Measurements from ENCODE around the gene CLPTM1L.

Gene CLPTM1L, protein sequence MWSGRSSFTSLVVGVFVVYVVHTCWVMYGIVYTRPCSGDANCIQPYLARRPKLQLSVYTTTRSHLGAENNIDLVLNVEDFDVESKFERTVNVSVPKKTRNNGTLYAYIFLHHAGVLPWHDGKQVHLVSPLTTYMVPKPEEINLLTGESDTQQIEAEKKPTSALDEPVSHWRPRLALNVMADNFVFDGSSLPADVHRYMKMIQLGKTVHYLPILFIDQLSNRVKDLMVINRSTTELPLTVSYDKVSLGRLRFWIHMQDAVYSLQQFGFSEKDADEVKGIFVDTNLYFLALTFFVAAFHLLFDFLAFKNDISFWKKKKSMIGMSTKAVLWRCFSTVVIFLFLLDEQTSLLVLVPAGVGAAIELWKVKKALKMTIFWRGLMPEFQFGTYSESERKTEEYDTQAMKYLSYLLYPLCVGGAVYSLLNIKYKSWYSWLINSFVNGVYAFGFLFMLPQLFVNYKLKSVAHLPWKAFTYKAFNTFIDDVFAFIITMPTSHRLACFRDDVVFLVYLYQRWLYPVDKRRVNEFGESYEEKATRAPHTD

DNA sequence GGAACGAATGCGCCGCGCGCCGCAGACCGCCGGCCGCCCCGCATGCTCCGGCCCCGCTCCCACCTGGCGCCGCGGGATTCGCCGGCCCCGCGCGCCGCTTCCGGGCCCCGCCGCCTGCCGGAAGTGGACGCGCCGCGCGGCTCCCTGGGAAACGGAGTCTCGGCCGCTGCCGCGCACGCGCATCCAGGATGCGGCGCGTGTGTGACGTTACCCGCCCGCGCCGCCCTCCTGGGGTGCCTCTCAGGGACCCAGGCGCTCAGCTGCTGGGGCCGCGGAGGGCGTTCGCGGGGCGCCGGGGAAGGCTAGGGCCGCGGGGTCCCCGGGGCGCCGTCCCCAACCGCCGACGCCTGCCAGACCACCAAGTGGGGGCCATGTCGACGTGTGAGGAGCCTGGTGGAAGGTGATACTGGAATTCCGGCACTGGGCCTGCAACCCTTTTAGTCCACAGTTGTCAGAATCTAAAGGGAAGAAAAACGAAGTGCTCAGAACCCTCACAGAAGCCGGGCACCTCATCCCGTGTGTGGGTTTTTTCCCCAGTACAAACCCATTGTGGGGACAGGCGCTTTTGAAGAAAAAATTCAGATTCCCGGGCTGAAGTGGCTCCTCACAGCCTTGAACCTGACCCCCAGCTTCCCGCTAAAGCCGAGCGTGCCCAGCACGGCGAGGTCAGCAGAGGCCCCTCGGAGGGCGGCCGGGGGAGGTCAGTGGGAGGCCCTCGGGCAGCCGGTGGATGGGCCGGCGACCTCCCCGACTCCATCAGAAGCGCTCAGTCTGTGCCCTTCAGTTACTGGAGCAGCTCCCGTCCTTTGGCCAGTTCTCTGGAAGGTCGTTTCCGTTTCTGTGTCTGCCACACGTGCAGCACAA lies at the start of gene CLPTM1L:
TSS of gene CLPTM1L (minus strand) at position 125 of the 864 bp plus-strand sequence. CDS start 258 bp downstream, outside the sequence.
- peak within 1 kb of the TSS; percentile 85 for H3K4me3 ChIP-seq (ENCODE audit: low read depth, low read length)

DNA sequence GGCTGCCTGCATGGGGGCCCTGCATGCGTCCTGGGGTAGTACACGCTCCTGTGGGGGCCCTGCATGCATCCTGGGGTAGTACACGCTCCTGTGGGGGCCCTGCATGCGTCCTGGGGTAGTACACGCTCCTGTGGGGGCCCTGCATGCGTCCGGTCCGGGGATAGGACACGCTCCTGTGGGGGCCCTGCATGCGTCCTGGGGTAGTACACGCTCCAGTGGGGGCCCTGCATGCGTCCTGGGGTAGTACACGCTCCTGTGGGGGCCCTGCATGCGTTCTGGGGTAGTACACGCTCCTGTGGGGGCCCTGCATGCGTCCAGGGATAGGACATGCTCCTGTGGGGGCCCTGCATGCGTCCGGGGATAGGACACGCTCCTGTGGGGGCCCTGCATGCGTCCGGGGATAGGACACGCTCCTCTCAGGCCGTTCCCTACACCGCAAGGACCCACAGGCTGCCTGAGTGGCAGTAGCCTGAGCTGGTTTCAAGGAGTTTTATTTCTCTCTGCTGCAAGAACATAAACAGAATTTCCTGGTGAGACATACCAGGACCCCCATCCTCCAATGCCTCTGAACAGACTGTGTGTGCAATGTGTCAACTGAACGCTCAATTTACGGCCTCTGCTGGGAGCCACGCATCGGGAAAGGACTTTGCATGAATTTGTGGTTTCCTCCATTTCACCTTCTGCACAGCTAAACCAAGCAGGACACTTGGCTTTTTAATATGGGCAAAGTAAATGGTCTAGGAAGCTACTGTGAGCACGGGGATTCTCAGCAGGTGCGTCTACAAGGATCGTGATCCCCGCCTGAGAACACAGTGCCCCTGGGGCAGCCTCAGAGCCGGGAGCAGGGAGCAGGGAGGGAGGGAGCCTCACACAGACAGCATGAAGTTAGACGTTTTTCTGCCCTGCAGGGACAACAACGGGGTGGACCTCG lies 48.9 kb upstream of the CLPTM1L start:
- no peak overlapping the region for H3K4me3 ChIP-seq (ENCODE audit: low read depth, low read length)

DNA sequence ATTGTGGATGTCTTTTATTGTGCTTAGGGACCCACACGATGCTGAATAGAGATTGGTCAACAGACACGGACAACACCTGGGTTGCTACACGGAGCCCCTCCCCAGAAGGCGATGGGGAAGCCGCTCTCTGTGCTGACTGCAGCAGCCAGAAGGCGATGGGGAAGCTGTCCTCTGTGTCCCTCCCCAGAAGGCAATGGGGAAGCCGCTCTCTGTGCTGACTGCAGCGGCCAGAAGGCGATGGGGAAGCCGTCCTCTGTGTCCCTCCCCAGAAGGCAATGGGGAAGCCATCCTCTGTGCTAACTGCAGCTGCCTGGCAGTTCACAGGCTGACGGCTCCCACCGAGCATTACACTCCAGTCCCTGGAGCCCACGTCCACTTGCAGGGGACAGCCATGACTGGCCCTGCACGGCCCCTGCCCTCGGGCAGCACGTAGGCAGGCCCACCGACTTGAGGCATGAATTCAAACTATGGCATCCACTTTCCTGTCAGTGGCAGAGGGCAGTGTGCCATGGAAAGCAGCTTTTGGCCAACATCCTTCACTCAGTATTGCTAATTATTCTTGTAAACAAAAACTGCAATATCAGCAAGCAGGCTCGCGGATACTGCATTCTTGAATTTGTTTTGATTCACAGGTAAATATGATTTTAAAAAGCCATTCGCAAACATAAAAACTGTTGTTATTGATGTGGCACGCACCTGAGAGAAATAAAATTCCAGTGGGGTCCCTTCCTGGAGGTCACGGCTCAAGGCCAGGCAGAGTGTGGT lies 48.1 kb upstream of the CLPTM1L start:
- H3K4me3 ChIP-seq (ENCODE audit: low read depth, low read length): no peak overlapping the region

DNA sequence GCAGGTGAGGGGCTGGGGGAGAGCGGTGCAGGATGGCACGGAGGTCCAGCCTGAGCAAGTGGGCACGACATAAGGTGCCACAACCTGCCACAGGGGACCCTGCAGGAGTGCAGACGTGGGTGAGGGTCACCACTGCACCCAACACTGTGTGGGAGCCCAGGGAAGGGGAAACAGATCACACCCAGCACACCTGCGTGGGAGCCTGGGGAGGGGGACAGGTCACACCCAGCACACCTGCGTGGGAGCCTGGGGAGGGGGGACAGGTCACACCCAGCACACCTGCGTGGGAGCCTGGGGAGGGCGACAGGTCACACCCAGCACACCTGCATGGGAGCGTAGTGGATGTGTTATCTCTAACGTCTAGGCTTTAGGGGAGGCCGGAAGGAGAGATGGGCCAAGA lies 47.4 kb upstream of the CLPTM1L start:
- H3K4me3 ChIP-seq (ENCODE audit: low read depth, low read length): no peak overlapping the region

DNA sequence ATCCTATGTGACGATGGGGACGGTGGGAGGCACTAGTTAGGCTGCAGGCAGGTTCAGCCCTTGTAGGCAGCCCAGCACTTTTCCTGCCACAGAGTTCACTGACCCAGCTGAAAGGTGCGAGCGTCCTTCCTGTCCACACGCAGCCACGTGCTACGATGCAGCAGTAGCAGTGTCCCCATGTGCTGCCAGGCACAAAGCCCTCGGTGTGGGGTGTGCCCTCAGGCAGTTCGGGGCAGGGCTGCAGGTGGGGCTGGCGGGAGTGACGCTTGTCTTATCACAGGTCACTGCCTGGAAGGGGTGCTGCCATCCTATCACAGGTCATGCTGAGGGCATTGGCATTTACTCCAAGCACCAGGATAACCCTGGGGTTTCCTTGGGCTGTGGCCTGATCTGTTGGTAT lies 46.8 kb upstream of the CLPTM1L start:
- no peak overlapping the region for H3K4me3 ChIP-seq (ENCODE audit: low read depth, low read length)

DNA sequence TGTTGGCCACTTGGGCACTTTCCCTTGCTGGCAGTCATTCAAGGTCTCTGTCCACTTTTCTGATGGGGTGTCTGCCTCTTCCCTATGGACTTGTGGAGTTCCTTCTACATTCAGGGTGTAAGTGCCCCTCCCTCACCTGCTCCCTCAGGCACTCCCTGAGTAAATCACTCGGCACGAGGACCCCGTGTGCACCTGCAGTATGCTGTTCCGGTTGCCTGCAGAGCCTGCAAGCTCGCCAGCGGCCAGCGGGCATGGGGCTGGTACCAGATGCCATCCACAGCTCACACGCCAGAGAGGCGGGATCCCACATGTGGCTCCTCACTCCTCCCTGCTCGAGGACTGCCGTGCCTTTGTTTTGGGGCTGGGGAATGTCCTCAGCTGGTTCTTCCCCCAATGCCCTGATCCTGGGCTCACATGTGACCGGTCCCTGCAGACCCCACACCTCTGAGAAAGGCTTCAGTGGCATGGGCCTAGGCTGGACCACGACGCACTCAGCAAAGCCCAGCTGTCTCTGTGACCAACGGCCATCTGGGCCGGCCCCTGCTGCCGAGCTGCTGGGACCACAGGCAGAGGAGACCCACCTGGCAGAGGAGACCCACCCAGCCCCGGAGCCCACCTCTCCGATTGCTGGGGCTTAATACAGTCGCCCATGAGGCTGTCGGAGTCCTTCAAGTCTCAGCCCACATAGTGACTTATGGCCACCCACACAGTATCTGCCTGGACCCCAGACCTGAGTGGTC lies 46.1 kb upstream of the CLPTM1L start:
- no peak overlapping the region for H3K4me3 ChIP-seq (ENCODE audit: low read depth, low read length)

DNA sequence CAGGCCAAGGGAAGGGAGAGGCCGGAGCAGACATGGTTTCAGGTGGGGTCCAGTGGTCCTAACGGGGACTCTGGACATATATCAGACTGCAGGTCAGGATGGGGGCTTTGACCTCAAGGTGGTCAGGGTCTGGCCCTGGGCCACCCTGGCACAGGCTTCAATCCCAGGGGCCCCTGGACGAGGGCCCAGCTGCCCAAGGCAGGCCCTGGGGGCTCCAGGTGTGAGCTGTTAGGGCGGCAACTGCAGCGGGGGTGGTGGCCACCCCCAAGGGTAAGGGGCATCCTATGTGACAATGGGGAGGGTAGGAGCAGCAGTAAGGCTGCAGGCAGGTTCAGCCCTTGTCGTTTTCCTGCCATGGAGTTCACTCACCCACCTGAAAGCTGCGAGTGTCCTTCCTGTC lies 45.4 kb upstream of the CLPTM1L start:
- H3K4me3 ChIP-seq (ENCODE audit: low read depth, low read length): no peak overlapping the region

DNA sequence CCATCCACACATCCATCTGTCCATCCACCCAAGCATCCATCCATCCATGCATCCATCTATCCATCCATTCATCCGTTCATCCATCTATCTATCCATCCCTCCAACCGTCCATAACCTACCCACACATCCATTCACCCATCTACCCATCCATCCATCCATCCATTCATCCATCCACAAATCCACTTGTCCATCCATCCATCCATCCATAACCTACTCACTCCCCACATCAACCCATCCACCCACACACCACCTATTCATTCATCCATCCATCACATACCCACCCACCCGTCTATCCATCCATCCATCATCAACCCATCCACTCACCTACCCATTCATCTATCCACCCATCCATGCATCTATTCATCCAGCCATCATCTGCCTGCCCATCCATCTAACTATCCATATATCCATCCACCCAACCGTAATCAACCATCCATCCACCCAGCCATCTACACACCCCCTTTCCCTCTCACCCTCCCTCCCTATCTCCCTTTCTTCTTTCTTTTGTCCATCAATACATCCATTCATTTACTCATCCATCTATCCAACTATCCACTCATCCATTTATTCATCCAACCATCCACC lies 43.6 kb upstream of the CLPTM1L start:
- no peak overlapping the region for H3K4me3 ChIP-seq (ENCODE audit: low read depth, low read length)

DNA sequence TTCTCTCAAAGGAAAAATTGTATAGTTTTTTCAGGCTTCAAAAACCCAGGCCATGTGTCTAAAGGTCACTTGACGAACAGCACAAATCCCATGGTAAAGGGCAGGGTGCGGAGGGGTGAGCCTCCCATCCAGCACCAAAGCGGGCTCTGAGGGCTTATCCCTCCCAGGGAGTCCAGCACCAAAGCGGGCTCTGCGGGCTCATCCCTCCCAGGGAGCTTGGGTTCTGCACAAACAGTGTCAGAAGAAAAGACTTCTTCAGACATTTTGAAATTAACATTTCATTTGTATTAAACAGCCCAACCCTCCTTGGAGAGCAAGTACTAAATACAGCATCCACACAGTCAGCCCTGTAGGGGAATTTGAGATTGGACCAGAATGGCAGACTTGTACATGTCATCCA lies 43.0 kb upstream of the CLPTM1L start:
- H3K4me3 ChIP-seq (ENCODE audit: low read depth, low read length): no peak overlapping the region

DNA sequence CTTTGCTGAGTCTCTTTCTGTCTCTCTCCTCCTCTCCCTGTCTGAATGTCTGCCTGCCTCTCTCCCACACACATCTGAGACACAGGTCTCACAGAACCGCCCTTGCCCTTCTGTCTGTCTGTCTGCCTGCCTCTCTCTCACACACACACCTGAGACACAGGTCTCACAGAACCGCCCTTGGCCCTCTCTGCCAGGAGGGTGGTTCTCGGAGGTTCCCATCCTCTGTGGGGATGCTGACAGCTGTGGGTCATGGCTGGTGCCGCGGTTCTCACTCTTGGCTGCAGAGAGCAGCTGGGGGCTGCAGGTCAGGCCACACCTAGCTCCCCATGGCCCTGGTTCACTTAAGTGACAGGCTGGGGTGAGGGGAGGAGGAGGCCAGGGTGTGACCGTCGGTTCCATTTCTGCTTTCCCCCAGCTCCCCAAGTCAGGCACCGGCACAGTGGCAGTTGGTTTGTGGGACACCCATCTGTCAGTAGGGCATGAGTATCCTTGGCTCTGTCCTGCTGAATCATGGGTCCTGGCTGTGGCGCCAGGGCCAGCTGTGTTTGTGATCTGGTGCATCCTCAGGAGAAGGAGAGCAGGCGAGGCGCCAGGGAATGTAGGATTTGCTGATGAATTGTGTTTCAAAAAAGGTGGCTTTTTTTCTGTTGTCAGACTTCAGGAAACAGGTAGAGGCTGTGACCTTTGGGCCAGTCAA lies 42.3 kb upstream of the CLPTM1L start:
- no peak overlapping the region for H3K4me3 ChIP-seq (ENCODE audit: low read depth, low read length)

DNA sequence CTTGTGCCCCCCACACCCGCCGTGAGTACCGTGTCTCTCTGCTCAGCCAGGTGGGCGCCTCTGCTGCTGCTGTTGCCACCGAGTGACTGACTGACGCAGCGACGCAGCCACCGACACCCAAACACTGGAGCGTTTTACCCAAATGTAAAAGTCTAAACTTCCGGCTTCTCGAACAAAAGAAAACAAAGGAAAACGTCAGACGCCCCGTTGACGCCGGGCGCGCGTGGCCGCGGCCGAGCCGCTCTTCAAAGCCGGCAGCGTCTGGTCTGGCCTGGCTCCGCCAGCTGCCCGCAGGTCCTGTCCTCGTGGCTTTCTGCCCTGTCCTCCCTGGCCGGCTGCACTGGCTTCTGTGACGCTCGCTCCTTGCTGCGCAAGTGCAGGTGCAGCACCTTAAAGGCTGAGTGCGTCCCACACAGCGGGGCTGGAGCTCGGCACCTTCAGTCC lies 41.4 kb upstream of the CLPTM1L start:
- H3K4me3 ChIP-seq (ENCODE audit: low read depth, low read length): peak overlapping the region; percentile 45

DNA sequence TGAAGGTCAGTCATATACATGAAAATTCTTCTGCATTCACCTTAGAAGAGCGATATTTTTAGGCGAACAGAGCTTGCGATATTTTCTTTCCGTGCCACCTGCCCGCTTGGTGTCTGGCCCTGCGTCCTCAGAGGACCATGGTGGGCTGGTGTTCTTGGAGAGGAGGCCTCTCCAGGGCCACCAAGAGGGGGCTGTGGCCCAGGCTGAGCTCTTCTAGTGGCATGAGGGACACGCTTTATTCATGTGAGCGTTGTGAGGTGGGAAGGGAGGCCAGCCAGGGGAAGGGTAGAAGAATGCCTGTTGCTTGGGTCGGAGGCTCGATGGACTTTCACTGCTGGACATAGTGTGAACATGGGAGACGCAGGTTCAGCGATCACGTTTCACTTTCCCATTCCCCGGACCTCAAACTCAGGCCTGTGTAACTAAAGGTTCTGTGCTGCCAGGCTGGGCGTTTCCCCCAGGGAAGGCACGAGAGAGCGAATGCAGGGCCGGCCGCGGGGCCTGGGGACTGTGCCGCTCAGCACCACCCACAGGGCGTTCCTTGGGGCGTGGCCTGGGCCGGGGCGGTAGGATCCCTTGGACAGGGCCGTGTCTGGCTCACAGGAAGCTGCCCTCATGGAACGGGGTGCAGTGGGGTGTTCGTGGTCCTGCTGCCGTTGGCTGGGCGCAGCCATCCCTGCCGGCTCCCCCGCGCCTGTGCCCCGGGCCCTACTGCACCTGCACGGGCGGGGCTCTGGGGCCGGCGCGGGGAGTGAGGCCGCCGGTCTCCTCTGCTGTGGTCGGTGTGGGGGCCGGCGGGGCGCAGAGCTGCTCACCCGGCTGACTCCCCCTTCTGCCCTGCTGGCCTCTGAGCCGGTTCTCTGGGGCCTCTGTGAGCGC lies 40.7 kb upstream of the CLPTM1L start:
- peak overlapping the region; percentile 45 for H3K4me3 ChIP-seq (ENCODE audit: low read depth, low read length)

DNA sequence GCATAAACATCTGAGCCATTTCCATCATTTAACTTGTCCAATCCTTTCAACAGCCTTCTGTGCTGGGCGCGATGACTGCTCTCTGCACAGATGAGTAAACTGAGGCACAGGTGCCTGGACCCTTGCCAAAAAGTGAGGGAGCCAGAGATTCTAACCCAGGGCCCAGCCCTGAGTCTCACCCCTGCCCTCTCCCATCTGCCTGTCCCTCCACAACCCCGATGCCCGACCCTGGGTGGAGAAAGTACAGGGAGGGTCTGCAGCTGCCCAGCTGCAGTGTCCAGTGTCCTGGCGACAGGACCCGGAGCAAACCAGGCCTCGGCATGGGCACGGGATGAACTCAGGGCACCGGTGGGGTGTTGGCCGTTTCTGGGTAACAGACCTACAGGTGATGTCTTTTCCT lies 39.6 kb upstream of the CLPTM1L start:
- no peak overlapping the region for H3K4me3 ChIP-seq (ENCODE audit: low read depth, low read length)

DNA sequence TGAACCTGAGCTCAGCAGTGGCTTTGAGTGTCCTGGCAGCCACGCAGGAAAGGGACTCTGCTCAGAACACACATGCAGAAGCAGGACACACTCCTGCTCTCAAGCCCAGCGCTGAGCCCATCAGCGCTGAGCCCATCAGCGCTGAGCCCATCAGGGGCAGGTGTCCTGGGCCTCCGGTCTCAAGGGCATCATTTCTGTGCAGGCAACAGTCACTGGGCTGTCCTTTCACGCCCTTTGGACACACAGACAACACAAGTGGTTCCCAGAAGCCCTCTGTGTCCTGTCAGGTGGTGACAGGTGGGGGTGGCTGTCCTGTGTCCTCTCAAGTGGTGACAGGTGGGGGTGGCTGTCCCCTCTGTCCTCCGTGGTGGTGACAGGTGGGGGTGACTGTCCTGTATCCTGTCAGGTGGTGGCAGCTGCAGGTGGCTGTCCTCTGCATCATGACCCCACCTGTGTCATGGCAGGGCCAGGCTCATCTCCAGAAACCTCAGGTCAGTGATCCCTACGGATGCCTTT lies 39.0 kb upstream of the CLPTM1L start:
- no peak overlapping the region for H3K4me3 ChIP-seq (ENCODE audit: low read depth, low read length)

DNA sequence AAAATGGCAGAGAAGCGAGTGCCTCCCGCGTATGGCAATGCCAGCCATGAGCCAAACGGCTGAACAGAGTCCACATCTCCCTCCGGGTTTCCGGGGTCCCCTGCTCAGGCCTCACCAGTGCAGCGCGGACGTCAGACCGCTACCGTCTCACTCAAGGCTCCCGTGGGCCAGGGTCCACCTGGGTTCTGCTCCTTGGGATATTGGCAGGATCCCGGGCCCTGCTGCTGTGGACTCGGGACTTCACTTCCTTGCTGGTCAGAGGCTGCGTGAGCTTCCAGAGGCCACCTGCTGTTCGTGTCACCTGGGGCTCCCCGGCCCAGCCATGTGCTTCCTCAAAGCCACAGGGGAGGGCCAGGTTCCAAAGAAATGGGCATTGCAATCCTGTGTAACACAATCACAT lies 38.4 kb upstream of the CLPTM1L start:
- no peak overlapping the region for H3K4me3 ChIP-seq (ENCODE audit: low read depth, low read length)

DNA sequence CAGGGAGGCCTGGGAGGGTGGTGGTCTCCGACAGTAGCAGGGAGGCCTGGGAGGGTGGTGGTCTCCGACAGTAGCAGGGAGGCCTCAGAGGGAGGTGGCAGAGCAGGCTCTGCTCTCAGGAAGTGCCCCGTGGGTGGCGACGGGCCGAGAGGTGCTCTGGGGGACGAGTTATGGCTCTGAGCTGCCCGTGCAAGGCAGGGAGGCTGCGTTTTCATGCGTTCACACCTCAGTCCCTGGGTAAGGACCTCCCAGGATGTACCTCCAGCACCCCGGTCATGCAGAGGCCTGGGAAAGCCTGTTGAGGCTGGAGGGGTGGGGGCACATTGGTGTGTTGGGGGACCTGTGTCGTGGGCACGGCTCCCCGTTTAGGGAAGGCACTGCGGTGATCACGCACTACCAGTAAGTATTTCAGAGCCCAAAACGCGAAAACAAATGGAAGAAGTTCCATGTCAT lies 37.4 kb upstream of the CLPTM1L start:
- no peak overlapping the region for H3K4me3 ChIP-seq (ENCODE audit: low read depth, low read length)

Measured in iPS-11a (cell line).